Fibroblast of lung (primary cell): ENCODE results near the gene THOC7.

Experiments used
- EZH2 ChIP-seq: IDR thresholded peaks from 2 replicates; pipeline ENCODE4 v1.5.1; 2012; ENCODE audit warnings: low read length, control low read depth, mild to moderate bottlenecking; ENCODE audit errors: missing control alignments
- TF ChIP-seq, protein P1 (sequence below), 2 donors: IDR thresholded peaks in 1 of 2; conservative IDR thresholded peaks in 1 of 2; 1 replicate in 1 of 2; 2 replicates in 1 of 2; pipeline ENCODE4 v1.5.1; 2011 to 2012; ENCODE audit warnings: low read length in 2 of 2, control low read depth in 1 of 2, inconsistent platforms in 1 of 2, low read depth in 1 of 2, mild to moderate bottlenecking in 1 of 2

- TF ChIP-seq, protein P1, sequence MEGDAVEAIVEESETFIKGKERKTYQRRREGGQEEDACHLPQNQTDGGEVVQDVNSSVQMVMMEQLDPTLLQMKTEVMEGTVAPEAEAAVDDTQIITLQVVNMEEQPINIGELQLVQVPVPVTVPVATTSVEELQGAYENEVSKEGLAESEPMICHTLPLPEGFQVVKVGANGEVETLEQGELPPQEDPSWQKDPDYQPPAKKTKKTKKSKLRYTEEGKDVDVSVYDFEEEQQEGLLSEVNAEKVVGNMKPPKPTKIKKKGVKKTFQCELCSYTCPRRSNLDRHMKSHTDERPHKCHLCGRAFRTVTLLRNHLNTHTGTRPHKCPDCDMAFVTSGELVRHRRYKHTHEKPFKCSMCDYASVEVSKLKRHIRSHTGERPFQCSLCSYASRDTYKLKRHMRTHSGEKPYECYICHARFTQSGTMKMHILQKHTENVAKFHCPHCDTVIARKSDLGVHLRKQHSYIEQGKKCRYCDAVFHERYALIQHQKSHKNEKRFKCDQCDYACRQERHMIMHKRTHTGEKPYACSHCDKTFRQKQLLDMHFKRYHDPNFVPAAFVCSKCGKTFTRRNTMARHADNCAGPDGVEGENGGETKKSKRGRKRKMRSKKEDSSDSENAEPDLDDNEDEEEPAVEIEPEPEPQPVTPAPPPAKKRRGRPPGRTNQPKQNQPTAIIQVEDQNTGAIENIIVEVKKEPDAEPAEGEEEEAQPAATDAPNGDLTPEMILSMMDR (conservative IDR thresholded peaks at IDR 0.05 in 1 of 2, IDR thresholded peaks at IDR 0.05 in 1 of 2; ENCODE audit: low read depth in 1 of 2, low read length in 2 of 2): no peak
- TF ChIP-seq EZH2: no peak
Observed at GRCh38 chr3:63803911-63804310, 59.7 kb downstream of the THOC7 start.
